ENCODE measurements around the gene LRRN2.

Gene LRRN2

DNA sequence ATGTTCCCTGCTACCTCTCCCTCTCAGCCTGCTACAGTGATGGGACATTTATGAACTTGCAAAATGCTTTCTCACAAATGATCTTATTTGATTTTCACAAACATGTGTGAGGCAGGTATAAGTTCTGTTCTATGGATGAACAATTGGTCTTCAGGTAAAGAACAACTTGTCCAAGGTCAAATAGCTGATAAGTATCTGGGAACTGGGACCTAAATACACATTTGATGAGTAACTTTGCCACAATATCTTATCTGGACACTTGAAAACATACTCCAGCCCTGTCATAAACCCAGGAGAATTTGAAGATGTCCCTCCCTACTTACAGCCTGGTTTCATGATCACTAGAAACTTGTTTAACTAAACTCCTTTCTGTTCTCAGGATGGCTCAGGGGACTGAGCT, 23.0 kb downstream of the LRRN2 start:
- DNase-seq (ENCODE audit: low spot score): no peak

DNA sequence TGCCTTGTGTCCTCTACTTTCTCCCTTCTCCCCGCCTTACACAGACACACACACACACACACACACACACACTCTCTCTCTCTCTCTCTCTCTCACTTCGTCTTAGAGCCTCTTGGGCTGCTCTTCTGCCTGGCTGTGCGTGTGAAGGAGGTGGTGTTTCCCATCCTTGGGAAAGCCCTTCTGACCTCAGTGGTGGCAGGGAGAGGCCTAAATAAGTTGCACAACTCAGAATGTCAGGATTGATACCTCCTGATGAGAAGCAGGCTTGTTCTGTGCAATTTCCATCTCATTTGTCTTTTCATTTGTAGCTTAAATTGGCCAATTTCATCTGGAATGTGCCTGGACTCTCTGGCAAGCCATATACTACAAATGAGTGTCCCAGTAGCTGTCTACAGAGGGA, 25.0 kb downstream of the LRRN2 start:
- no peak for DNase-seq (ENCODE audit: low spot score)

GRCh38 chr1:204659056-204659455, 26.5 kb downstream of the LRRN2 start:
- DNase-seq (ENCODE audit: low spot score): no peak

DNA sequence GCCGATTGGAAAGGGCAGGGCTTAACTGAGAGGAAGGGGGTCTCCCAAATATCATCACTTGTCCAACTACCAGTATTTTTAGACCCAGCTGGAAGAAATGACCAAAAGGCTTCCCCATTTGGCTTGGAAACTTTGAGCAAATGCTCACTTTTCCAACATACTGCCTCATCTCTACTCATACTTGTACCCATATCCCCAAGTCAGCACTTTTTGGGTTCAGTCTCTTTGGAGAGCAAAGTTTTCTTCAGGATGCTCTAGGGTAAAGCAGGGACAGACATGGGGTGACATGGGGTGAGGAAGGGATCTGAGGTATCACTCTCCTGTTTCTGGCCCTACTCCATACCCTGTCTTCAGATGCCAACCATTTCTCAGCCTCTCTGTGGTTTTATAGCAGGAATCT, 27.2 kb downstream of the LRRN2 start:
- DNase-seq (ENCODE audit: low spot score): no peak

DNA sequence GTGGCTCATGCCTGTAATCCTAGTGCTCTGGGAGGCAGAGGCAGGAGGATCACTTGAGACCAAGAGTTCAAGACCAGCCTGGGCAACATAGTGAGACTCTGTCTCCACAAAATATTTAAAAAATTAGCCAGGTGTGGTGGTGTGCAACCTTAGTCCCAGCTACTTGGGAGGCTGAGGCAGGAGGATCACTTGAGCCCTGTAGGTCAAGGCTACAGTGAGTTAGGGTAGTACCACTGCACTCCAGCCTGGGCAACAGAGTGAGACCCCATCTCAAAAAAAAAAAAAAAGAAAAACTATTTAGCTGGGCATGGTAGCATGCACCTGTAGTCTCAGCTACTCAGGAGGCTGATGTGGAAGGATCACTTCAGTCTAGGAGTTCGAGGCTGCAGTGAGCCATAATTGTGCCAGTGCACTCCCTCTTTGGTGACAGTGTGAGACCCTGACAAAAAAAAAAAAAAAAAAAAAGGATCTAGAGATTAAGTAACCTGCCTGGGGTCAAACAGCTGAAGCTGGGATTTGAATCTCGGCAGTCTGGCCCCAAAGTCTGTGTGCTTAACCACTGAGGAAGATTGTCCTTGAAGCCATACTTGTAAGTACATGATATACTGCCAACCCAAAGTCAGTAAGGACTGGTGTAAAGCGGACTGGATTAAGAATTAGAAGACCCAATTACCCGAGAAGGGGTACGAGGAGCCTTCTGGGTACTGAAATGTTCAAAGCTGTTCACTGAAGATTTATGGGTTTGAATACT, 31.8 kb downstream of the LRRN2 start:
- no peak for DNase-seq (ENCODE audit: low spot score)

- no peak for DNase-seq (ENCODE audit: low spot score)
Measured at GRCh38 chr1:204652497-204652896, 33.0 kb downstream of the LRRN2 start.

DNA sequence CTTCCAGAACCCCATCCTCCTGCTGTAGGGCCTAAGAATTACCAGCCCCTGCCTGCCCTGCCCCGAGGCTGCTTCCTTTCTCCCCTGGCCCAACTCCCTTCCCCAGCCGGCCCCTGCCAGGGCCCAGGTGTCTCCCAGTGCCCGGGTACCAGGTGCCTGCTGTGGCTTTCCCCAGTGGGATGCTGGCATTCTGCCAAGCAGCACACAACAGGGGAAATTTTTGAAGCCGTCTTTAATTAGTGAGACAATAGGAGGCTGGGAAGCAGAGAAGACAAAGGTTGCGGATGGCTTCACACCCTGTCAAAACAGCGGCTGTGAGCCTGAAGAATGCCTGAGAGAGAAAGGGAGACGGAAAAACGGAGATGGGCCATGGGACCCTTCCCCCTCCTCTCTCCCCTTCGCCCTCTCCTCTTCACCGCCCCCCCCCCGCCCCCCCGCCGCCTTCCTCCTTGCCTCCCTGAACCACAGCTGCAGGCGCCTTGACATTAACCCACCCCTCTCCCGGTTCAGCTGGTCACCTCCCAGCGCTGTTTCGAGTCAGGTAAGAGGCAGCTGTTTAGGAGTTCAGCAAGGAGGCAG, 33.6 kb downstream of the LRRN2 start:
- peak; percentile 58 for DNase-seq (ENCODE audit: low spot score)

GRCh38 chr1:204650911-204651570, 34.5 kb downstream of the LRRN2 start:
- no peak for DNase-seq (ENCODE audit: low spot score)

GRCh38 chr1:204649721-204650521, 35.6 kb downstream of the LRRN2 start:
- no peak for DNase-seq (ENCODE audit: low spot score)

DNA sequence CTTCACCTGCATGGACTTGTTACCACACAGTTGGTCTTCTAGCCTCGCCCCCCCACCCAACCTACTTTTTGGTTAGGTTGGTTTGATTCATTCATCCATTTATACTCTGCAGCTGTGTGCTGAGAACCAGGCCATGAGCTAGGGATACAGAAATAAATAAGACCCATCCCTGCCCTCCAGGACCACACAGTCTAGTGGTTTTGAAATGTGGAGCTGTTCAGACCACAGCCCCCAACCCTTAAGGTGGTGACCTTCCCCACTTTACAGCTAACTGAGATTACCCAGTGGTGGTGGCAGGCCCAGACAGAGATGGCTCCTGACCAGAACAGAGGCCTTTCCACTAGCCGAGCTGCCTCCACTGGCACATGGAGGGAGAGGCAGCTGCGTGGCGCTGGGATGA, 37.0 kb downstream of the LRRN2 start:
- no peak for DNase-seq (ENCODE audit: low spot score)

DNA sequence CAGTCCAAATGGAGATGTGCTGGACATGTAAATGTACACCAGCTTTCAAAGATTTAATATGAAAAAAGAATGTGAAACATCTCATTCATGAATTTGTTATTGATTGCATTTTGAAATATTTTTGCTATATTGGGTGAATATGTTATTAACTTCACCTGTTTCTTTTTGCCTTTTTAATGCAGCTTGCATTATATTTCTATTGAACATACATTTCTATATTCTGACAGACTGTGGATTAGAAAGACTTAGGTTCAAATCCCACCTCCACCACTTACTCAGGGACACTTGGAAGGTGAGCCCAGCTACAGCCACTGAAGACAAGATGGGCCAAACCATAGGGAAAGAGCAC, 37.8 kb downstream of the LRRN2 start:
- DNase-seq (ENCODE audit: low spot score): no peak

DNA sequence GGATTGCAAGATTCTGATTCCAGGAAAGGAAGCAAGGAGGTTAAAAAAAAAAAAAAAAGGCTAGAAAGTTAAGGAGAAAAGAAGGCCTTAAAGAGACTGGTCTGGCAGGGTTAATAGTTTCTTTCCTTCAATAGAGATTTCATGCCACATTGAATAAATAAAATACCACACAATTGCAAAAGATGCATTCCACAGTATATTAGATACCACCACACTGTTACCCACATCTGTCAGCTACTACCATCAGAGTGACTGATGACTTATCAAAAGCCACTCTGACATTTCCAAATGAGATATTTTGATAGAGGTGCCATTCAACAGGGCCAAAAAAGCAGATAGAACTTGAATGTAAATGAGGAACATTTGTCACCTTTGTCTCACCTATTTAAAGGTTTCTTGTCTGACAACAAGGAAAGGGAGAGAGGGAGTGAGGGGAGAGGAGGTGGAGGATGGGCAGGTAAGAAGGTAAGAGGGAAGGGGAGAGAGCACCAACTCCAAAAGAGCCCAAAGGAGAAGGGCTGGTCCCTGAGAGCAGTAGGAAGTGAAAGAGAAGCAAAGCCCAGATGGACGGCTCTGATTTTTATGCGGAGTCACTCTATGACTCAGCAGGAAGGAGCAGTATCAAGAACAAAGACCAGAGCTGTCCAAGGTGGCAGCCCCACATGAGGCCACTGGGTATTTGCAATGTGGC, 38.3 kb downstream of the LRRN2 start:
- DNase-seq (ENCODE audit: low spot score): peak; percentile 83

DNA sequence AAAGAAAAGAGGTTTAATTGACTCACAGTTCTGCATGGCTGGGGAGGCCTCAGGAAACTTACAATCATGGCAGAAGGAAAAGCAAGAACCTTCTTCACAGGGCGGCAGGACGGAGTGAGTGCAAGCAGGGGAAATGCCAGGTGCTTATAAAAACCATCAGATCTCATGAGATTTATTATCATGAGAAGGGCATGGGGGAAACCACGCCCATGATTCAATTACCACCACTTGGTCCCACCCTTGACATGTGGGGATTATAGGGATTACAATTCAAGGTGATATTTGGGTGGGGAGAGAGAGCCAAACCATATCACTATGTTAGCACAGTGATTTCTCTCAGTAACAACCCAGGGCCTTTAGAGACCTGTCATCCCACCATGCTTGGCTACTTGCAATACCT, 39.9 kb downstream of the LRRN2 start:
- DNase-seq (ENCODE audit: low spot score): no peak

DNA sequence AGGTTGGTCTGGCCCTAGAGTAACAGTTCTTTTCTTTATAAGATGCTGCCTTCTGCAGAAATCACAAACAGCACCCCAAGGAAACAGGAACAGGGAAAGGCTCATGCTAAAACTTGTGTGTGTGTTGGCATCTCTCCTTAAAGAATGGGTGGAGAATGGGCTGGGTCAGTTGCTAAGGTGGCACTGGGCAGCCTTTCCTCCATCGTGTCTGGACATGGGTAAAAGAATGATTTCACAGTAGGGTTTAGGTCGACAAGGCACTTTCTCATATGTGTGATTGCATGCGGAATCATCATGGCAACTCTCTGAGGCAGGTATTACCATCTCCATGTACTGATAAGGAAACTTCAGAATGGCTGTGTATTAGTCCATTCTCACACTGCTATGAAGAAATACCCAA, 40.3 kb downstream of the LRRN2 start:
- no peak for DNase-seq (ENCODE audit: low spot score)

DNA sequence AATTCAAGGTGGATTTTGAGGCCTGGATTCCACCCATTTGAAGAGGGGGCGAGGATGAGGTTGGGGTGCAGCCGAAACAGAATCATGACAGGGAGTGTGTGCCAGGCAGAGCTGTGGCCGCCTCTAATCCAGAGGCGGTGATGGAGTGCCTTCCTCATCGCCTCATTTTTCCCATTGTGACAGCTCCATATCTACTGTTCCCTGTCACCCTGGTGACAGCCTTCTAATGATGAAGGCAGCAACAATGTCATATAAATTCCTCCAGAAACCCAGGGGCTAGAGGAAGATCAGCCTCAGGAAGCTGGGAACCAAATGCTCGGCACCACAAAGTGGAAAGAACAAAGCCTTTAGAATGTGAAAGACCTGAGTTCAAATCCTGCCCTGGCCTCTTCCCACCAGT, 42.0 kb downstream of the LRRN2 start:
- DNase-seq (ENCODE audit: low spot score): no peak

DNA sequence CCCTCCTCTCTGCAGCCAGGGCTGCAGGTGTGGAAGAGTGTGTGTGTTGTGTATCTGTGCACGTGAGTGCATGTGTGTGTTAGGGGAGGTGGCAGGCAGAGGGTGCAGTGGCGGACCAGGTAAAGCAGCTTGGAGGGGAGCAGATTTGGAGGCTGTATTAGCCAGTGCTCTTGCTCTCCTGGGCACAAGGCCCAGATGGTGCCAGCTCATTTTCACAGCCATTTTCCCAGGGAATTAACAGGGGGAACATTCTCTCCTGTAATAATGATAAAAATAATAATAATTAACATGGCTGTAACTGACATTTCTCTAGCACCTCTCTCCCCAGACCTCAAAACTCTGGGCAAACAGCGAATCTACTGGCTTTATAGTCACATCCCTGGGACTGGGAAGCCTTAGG, 43.6 kb downstream of the LRRN2 start:
- DNase-seq (ENCODE audit: low spot score): no peak

- DNase-seq (ENCODE audit: low spot score): no peak
Measured at GRCh38 chr1:204641455-204641854, 44.1 kb downstream of the LRRN2 start.

DNA sequence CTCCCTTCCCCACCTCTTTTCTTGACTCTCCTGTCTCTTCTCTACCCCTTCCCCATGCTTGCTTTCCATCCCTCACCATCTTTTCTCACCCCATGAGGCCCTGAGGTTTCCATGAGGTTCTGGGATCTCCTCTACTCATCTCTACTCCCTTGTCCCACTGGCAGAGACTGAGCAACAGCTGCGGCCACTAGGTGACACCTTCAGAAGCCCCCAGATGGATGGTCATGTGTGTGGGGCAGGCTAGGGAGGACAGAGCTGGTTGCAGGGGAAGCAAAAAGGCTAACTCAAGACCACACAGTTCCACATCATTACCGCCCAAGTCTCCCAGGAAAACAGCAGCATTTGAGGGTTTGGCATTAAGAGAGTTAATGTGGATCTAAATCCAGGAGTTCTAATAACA, 45.0 kb downstream of the LRRN2 start:
- no peak for DNase-seq (ENCODE audit: low spot score)

DNA sequence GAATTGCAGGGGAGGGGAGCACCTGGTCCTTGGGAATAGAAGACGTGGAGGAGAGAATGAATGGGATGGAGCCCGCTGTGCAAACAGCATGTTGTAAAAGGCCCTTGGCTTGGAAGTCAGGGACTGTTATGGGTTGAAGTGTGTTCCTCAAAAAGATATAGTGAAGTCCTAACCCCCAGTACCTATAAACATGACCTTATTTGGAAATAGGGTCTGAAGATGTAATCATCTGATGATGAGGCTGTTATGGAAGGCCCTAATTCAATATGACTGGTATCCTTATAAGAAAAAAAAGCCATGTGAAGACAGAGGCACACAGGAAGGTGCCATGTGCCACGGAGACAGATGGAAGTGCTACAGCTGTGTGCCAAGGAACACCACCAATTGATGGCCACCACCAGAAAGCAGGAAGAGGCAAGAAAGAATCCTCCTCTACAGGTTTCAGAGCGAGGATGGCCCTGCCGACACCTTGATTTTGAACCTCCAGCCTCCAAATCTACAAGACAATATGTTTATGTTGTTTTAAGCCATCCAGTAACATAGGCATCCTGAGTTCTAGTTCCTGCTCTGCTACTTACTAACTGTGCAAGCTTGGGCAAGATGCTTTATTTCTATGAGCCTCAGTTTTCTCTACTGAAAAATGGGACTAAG, 51.2 kb downstream of the LRRN2 start:
- no peak for DNase-seq (ENCODE audit: low spot score)

GRCh38 chr1:204633665-204634064, 51.9 kb downstream of the LRRN2 start:
- no peak for DNase-seq (ENCODE audit: low spot score)

- DNase-seq (ENCODE audit: low spot score): no peak
Measured at GRCh38 chr1:204630132-204630905, 55.2 kb downstream of the LRRN2 start.

All from iPS-NIHi11 (cell line).